Fibroblast of pulmonary artery (primary cell): ENCODE data around the gene MAP7D3.

Experiments used
- DNase-seq: peaks from one replicate; pipeline ENCODE4 v3.0.0-alpha.2; 2010; ENCODE audit warnings: low read depth
- H3K4me3 ChIP-seq: replicated peaks from 2 replicates; pipeline ENCODE4 v1.5.1; 2011; ENCODE audit warnings: low read depth, mild to moderate bottlenecking, control low read depth, low read length, moderate library complexity
- TF ChIP-seq, protein P1 (sequence below): IDR thresholded peaks from 2 replicates; pipeline ENCODE4 v1.5.1; 2011; ENCODE audit warnings: mild to moderate bottlenecking, control low read depth, low read length, inconsistent platforms; ENCODE audit errors: missing control alignments

MAP7D3 gene

GRCh38 chrX:136185401-136186022 lies 65.7 kb downstream of the MAP7D3 start:
- no peak overlapping the region for H3K4me3 ChIP-seq
- DNase-seq, result peak; percentile 56
- TF ChIP-seq, protein P1, sequence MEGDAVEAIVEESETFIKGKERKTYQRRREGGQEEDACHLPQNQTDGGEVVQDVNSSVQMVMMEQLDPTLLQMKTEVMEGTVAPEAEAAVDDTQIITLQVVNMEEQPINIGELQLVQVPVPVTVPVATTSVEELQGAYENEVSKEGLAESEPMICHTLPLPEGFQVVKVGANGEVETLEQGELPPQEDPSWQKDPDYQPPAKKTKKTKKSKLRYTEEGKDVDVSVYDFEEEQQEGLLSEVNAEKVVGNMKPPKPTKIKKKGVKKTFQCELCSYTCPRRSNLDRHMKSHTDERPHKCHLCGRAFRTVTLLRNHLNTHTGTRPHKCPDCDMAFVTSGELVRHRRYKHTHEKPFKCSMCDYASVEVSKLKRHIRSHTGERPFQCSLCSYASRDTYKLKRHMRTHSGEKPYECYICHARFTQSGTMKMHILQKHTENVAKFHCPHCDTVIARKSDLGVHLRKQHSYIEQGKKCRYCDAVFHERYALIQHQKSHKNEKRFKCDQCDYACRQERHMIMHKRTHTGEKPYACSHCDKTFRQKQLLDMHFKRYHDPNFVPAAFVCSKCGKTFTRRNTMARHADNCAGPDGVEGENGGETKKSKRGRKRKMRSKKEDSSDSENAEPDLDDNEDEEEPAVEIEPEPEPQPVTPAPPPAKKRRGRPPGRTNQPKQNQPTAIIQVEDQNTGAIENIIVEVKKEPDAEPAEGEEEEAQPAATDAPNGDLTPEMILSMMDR, result no peak

- peak; percentile 51 for DNase-seq
- no peak overlapping the region for H3K4me3 ChIP-seq
- TF ChIP-seq, protein P1, result no peak
Observed at GRCh38 chrX:136183917-136184316, 67.3 kb downstream of the MAP7D3 start.

DNA sequence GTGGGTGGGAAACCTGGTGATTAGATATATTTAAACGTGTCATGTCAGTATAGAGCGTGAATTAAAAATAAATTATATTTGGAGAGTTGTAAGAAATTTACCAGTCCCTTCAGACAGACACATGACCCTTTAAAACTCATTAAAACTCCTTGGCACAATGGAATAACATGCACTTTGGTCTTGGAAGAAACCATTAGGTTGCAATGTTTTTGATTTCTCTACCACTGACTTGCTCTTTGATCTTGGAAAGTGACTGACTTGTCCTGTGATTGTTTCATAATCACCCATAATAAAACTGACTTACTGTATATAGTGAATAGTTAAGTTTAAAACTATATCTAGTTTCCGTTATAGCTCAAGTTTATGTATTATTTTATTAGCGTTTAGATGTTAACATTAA lies 68.0 kb downstream of the MAP7D3 start:
- H3K4me3 ChIP-seq, result no peak overlapping the region
- no peak for DNase-seq
- TF ChIP-seq, protein P1, result no peak

DNA sequence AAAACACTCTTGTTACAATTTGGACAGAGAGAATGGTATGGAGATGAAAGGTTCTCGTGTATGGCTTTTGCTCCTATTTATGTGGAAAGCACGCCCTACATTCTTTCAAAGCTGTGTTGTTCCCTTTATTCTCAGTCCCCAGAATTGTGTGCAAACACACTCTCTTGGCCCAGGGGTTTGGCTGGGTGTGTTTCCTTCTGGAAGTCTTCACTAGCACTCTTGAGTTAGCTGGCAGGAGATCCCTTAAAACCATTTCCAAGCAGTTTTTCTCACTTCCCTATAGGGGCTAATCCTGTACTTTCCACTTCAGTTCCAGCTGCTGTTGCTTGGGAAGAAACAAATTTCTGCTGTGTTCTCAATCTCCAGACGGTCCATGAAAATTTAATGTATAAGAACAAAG lies 68.8 kb downstream of the MAP7D3 start:
- TF ChIP-seq, protein P1, result no peak
- no peak overlapping the region for H3K4me3 ChIP-seq
- no peak for DNase-seq

- H3K4me3 ChIP-seq, result no peak overlapping the region
- TF ChIP-seq, protein P1, result no peak
- DNase-seq, result no peak
Observed at GRCh38 chrX:136179133-136179532, 72.1 kb downstream of the MAP7D3 start.

- TF ChIP-seq, protein P1, result no peak
- DNase-seq, result peak; percentile 91
- H3K4me3 ChIP-seq, result no peak overlapping the region
Observed at GRCh38 chrX:136176399-136176825, 74.8 kb downstream of the MAP7D3 start.

GRCh38 chrX:136171420-136171819 lies 79.8 kb downstream of the MAP7D3 start:
- no peak for DNase-seq

More at GRCh38 chrX:136171420-136171819, 79.8 kb downstream of the MAP7D3 start:
- TF ChIP-seq, protein P1, result no peak
- no peak overlapping the region for H3K4me3 ChIP-seq
